Thyroid gland (tissue), 4 donors: Measurements from ENCODE around the gene GALNT17.

Experiments used
- POLR2A ChIP-seq, 2 donors: fragments of 450-650 bp; IDR thresholded peaks; one replicate each; pipeline ENCODE4 v1.6.1; 2017; ENCODE audit warnings: antibody characterized with exemption in 2 of 2, mild to moderate bottlenecking in 2 of 2, moderate library complexity in 1 of 2
- TF ChIP-seq, protein P1 (sequence below), 6 experiments: fragments of 200-600 bp in 3 of 6; fragments of 450-650 bp in 3 of 6; sonication (generic) in 3 of 6; IDR thresholded peaks; one replicate each; pipeline ENCODE4 v1.5.1; 2016 to 2019; ENCODE audit warnings: antibody characterized with exemption in 6 of 6, mild to moderate bottlenecking in 2 of 6, inconsistent platforms in 1 of 6, moderate library complexity in 1 of 6

DNA sequence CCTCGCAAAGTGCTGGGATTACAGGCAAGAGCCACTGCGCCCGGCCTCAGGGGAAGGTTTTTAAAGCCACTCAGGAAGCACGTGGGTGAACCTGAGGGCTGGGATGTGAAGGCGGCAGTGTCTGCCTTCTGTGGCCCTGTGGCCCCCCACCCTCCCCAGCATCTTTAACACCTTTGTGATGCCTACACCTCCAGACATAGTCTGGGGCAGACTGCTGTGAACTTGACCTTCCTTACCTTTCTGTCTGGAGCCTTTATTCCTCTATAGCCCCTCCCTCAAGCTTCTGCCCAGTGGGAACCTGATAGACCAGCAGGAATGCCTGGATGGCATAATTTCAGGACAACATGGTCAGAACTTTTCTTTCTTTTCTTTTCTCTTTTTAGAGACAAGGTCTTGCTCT is 550.2 kb downstream of the GALNT17 start:
- TF ChIP-seq, protein P1, sequence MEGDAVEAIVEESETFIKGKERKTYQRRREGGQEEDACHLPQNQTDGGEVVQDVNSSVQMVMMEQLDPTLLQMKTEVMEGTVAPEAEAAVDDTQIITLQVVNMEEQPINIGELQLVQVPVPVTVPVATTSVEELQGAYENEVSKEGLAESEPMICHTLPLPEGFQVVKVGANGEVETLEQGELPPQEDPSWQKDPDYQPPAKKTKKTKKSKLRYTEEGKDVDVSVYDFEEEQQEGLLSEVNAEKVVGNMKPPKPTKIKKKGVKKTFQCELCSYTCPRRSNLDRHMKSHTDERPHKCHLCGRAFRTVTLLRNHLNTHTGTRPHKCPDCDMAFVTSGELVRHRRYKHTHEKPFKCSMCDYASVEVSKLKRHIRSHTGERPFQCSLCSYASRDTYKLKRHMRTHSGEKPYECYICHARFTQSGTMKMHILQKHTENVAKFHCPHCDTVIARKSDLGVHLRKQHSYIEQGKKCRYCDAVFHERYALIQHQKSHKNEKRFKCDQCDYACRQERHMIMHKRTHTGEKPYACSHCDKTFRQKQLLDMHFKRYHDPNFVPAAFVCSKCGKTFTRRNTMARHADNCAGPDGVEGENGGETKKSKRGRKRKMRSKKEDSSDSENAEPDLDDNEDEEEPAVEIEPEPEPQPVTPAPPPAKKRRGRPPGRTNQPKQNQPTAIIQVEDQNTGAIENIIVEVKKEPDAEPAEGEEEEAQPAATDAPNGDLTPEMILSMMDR (IDR thresholded peaks at IDR 0.05): no peak
- no peak for TF ChIP-seq POLR2A (IDR thresholded peaks at IDR 0.05)
